HG03025 (cell line): ENCODE measurements around the gene PLA2G15.

Experiments used
- ATAC-seq: cut with Tn5 transposase; IDR thresholded peaks from one replicate; pipeline ENCODE4 v1.9.1; 2021; ENCODE audit warnings: mild to moderate bottlenecking, moderate library complexity; ENCODE audit not compliant: unreplicated experiment, low FRiP score

Gene PLA2G15

DNA sequence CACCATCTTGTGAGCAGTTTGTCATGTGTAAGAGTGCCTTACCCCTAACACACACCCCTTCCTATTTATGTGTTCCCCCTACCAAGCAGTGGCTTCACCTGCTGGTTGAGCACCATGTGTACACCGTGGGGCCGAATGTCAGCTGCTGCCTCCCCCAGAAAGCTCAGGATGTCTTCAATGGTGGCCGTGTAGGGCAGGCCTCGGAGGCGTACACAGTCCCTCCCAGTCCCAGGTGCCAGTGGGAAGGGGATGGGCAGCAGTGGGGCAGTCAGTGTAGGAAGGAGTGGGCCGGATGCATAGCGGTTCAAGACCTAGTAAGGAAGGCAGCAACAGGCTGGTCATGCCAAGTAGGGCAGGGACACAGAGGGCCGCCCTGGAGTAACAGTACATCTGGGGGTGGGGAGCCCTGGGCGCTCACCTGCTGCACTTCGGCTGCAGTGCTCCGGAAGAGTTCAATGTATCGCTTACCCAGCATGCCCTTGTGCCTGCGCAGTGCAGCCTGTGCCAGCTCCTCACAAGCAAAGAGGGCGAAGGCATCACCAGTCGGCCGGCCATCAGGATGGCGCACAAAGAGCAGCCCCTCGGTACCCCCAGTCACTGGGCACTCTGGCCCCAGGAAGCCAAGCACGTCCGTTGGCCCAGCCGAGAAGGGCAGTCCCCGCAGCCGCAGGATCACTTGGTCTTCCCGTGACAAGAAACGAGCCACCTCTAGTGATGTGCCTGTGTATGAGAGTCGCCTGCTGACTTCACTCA is 13.6 kb upstream of the PLA2G15 start:
- no peak for ATAC-seq

DNA sequence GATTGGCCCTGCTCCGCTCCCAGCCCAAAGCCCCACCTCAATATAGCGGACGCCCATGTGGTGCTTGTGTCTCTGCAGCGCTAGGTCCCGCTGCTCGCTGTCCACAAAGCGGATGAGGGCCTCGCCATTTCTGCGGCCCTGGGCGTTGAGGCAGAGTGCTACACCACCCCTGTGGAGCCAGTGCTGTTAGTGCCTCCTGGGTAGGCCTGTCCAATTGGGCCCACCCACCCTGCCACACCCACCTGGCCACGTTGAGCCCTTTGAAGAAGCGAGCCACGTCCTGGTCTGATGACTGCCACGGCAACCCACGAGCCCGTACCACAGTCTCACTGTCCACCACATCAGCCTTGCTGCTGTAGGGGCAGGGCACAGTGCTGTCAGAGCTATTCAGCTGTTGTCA is 12.8 kb upstream of the PLA2G15 start:
- ATAC-seq: no peak

DNA sequence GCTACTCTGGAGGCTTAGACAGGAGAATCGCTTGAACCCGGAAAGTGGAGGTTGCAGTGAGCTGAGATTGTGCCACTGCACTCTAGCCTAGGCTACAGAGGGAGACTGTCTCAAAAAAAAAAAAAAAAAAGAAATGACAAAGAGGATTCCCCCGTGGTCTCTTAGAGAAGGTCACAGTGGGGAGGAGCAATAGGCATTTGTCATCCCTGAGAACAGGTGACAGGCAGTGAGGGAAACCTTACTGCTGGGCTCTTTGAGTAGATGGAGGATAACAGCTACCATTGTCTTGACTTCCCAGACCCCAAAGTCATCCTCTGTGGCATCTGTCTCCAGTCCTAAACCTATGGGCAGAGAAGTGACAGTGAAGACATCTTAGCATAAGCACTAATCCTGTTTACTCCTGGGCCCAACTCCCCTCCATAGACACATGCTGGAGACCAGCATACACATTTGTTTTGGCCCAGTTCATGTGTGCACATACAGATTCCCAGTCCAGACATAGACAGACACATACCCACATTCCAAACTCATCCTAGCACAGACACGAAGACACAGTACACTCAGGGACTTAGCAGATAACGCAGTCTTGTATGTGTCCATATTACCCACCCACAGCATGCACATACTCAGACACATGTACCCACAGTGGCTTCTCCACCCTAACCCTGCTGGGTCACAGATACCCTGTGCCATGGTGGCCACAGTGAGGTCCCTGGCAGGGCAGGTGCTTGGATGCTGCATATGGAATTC is 11.9 kb upstream of the PLA2G15 start:
- no peak for ATAC-seq

DNA sequence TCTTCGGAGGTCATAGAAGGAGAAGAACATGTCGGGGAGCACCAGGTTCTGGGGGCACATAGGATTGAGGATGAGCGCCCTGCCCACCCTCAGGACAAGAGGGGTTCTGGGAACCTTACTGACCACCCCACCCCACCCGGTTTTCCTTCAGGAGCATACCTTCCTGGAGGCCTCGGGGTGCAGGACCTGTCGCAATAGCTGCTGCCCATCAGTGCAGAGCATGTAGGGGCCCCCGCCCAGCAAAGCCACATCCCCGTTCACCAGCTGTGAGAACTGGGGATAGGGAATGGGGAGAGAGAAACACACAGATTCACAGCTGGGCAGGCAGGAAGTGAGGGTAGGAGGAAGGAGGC is 11.4 kb upstream of the PLA2G15 start:
- ATAC-seq: no peak

DNA sequence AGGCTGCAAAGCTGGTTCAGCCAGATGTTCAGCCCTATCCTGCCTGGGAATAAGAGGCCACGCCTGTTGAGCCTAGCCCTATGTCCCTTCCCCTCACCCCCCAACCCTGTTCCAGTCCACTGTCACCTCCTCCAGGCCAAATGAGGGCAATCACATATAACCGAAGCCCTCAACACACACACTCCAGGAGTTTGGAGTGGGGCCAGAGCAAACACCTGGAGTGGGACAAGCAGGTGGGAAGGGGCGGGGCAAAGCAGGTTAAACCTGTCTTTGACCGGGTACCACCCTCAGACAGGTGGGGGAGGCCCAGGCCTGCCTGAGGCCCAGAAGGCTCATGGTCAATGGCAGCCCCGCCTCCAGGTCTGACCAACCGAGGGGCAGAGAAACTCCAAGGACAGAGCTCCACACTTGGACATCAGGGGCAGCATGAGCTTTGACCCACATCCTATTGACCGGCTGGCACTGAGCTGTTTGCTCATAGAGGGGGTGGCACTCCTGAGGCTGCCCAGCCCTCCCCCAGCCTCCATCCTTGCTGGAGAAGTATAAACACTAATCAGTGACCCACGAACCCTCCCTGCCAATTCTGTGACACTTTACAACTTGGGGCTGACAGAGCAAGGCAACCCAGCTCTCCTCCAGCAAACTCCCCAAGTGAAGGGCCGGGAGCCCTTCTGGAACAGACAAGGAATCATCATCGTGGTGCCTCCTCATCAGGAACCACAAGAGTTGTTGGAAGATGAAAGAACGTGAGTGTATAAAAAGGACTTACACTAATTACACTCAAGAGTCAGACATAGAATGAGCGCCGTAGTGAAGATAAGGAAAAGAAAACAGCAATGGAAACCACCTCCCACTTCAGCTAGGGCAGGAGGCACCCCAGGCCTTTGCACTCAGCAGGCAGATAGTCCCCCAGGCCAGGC is 10.7 kb upstream of the PLA2G15 start:
- no peak for ATAC-seq

DNA sequence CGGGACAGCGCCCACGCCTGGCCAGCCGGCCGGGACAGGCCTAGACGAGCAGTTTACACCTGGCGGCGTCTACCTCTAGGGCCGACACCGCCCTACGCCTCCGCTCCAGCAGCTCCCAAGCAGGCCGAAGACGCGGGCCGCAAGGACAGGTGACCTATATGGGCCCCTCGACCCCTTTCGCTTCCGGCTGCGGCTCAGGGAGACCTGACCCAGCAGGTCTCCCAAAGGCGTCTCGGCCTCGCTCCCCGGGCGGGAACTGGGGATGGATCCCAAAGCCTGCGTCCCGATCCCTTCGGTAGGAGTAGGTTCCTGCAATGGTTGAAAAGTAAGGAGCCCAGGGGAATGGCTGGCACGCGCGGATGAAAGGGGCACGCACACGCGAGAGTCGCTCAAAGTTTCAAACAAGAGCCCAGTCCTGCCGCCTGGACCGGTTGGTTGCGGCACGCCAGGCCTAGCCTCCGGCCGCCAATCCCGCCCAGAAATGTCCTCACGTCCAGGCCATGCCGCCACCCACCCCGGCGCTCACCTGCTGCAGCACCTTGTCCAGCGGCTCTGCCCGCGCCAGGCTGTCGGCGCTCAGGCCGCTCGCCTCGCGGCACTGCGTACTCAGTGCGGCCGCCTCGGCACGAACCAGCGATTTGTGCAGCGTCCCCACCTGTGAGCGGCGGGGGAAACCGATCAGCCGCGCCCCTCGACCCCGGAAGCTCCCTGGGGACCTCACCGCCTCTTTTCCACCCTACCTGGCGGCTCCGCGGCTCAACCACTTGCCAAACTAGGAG is 9.9 kb upstream of the PLA2G15 start:
- ATAC-seq: no peak

DNA sequence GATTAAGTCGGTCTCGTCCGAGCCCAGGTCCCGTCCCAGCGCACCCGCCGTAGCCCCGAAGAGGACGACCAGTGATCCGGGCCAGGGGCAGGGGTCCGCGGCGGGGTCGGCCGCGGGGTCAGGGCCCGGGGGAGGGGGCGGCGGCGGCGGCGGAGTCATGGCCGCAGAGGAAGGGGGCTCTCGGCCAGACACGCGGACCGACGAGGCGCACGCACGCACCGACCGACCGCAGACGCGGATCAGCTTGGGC is 9.4 kb upstream of the PLA2G15 start, which contains the start of gene ESRP2:
ESRP2 (minus strand) TSS at position 241 of the 250 bp plus-strand sequence; CDS start at position 159, 82 bp downstream.
- no peak for ATAC-seq

DNA sequence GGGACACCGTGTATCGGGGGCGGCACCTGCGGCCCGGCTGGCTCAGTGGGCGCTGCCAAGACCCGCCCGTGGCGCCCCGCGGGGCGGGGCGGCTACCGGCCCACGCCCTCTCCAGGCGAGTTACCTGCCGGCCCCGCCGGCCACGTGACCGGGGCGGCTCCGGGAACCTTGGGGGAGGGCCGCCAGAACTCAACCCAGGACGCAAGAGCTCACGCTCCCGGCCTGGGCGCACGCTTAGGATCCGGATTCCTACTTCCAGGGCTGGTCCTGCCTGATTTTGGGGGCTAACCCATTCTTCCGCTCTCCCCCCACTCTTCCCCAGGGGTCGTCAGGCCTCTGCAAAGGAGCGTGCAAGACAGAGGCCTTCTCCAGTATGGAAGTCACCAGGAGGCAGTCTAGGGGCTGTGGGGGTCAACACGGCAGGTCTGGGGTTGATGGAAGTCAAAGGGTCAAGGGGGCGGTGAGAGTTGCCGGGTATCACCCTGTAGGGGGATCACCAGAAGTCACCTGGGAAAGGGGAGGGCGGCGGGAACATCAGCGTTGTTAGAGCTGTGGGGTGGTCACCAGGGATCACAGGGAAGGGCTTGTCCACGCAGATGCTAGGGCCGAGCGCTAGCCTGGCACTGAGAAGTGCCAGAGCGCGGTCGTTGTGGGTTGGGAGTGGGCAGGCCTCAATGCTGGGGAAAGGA is 8.9 kb upstream of the PLA2G15 start:
- no peak for ATAC-seq

DNA sequence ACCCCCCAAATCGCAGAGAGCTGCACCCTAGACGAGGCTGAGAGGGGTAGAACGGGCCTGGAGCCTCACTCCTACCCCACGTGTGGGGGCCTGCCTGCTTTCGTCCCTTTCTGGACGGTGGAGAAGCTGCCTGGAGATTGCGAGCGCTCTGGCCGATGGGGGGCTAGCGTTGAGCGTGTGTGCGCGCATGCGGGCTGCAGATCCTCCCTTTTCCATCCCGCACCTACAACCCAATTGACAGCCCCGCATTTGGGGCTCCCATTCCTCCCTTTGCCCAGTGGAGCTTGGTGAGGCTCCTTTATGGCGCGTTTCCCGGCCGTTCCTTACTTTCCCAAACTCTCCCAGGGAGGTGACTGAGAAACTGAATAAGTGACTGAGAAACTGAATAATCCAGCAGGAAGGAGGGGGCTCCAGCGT is 8.3 kb upstream of the PLA2G15 start:
- no peak for ATAC-seq

DNA sequence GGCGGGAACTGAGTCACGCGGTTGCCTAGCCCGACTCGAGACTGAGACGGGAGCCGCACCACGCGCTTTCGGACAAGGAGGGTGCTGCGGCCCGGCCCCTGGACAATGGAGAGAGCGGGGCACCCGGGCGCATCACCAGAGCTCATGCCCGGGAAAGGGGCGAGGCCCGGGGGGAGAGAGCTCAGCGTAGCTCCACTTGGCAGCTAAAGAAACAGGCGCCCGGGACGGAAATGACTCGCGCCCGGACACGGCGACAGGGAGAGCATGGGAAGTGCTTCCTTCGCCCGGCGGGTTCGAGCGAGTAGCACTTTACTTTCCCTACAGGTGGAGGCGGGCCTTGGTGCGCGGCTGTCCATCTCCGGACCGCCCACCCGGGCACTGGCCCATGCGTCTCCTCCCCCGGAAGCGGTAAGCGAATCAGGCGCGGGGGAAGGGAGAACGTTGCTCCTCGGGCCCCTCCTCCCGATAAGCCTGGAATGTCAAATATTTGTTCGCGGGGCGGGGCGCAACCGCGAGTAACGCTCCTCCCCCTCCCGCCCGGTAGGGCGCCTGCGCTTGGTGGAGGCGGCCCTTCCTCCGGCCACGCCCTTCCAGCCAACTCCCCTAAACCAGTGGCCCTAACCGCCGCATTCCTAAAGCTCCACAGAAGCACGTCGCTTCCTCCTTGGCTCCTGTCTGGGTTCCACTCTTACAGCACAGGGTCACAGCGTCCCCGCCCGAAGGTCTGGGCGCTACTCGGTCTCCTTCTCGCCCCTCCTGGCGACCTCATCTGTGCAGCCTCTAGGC is 7.7 kb upstream of the PLA2G15 start:
- ATAC-seq: peak; percentile 77

DNA sequence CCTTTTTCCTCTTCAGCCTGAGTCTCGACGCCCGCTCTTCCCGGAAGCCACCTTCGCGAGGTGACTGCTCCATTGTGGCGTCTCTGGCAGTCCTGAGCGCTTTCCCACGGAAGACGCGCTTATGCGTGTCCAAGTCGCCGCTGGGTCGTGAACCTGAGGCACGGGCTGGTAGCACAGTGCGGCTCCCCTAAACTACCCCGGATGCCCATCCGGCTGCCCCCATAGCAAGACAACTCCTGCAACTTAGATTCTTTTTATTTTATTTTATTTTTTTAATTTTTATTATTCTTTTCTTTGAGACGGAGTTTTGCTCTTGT is 7.2 kb upstream of the PLA2G15 start:
- ATAC-seq: peak; percentile 14

DNA sequence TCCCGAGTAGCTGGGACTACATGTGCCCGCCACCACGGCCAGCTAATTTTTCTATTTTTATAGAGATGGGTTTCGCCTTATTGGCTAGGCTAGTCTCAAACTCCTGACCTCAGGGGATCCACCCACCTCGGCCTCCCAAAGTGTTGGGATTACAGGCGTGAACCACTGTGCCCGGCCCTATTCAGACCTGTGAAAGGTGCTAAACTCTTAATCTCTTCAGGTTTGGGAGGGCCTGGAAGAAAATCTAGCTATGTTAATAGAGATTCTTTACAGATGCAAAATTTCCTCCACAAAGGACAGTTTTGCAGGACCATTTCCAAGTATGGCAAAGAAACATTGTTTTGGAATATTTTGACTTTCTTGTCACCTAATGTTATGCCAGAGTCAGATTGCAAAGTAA is 3.1 kb upstream of the PLA2G15 start:
- no peak for ATAC-seq

DNA sequence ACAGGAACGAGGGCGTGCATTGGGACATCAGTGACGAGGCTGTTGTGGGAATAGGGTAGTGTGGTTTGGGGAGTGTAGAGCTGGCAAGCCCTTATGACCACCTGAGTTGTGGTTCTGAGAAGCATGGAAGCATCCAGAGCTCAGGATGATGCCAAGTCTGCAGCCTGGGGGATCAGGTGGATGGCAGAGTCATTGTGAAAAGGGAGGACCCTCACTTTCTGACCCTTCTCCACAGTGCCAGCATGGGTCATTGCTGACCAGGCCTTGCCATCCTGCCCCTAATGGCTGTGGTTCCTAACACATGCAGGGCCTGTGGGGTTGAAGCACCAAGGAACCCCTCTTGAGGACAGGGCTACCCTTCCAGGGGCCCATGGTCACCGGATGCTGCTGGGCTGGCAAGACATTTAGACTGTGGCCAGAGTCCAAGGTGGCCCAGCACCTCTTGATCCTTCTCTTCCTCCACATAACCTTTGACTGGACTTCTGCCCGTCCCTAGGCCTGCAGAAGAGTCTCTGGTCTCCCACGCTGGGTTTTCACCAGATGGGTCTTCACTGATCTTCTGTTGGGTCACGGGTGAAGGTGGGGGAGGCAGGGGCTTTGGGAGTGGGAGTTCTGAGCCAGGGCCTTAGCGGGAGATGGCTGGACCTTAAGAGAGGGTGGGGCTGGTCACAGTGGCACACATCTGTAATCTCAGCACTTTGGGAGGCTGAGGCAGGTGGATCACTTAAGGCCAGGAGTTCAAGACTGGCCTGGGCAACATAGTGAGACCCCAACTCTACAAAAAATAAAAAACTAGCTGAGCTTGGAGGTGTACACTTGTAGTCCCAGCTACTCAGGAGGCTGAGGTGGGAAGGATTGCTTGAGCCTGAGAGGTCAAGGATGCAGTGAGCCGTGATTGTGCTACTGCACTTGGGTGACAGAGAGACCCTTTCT is 2.0 kb upstream of the PLA2G15 start:
- ATAC-seq: no peak

DNA sequence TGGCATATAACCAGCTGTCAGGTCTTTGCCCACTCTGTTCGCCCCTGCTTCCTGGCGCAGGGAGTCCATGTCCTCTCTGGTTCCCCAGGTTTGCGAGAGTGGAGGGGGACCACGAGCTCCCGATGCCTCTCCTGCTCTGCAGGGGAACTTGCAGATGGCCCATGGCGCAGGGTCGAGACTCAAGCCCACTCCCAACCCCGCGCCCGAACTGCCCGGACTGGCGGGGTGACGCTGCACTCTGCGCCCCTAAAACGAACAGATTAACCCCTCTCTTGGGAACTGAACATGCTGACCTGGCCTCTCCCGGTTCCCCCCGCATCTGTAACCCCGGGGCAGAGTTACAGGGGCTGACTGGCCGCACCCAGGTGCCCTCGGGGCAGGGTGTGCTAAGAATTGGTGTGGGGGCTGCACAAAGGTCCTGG is 681 bp upstream of the PLA2G15 start:
- ATAC-seq: no peak

DNA sequence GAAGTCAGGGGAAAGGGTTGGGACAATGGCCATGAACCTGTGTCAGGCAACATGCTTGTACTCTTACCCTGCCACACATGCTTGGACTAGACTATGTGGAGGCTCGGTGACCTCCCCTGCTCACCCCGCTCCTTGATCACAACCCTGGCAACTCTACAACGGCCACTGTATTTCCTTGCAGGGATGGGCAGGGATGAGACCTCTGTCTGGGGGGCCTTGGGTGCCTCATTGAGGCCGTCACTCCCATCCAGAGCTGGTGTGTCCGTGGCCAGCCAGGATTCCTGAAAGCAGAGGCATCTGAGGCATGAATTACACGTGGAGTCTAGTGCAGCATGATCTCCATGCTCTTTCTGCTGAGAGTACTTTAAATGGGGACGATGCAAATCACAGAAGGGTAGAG is 948 bp downstream of the PLA2G15 start:
- no peak for ATAC-seq

DNA sequence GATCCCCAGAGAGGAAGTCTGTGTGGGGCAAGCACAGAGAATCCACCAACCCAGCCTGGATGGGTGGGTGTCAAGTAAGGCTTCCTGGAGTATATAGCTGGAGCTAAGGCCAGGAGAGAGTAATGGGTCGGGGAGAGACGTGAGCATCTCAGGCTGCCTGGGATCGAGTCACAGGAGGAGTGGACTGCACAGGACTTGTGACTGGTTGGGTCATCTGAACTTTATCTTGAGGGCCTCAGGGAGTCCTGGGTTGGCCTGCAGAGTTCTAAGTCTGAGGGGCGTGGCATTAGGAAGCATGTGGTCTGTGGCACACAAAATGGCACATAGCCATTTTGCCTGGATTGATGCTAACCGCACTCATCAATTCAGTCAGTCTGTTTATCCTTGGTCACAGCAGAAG is 1.5 kb downstream of the PLA2G15 start:
- ATAC-seq: no peak

DNA sequence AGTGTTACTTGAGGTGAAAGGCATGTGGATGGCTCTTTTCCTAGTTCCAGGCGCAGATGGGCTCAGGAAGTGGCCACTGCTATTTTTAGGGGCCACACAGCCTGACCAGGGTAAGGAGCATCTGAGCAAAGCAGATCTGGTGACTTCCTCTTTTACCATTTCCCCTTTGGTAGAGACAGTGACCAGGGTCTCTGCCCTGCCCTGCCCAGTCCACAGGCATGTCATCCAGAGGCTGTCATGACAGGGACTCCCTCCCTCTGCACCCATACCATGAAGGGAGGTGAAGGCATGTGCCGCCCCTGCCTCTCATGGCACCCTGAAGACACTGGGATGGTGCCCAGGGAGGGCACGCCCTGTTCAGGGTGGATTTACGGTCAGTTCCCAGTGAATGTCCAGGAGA is 2.2 kb downstream of the PLA2G15 start:
- no peak for ATAC-seq

DNA sequence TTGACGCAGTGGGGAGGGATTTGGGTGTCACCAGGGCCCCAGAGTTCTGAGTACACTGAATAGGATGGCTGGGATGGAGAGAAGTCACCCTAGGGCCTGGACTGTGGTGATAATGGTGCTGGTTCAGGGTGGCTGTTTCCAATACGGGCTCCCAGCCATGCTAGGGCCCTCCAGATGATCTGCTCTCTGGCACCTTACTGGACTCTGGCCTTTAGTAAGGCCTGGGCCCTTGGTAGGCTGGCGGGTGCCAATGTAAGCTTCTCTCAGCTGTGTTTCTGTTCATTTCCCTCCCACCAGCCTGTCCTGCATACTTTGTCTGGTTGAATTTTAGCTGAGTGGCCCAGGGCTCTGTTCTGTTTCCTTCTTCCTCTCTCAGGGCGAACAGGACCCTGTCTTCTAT is 2.8 kb downstream of the PLA2G15 start:
- ATAC-seq: no peak
